Panc1 (cell line): ENCODE measurements around the gene PPARD. TPM values are rescaled to one million over a fixed set of nuclear protein-coding genes. Genes with fewer than 3 reads are reported as not detected.

ENCODE experiments used
- ATAC-seq: fragments of 200-7000 bp; cut with Tn5 transposase; 2 replicates; pipeline ENCODE4 v1.9.1; 2020; ENCODE audit warnings: mild to moderate bottlenecking, moderate library complexity
- BruUV-seq: library from RNA; stranded (reverse); fragments of 400-500 nt; replicated peaks from 2 replicates; lab custom pipeline; 2021; lab: Mats Ljungman, UMichigan
- CTCF ChIA-PET: fragments of 300-600 bp; sonication (Branson Sonifier 250); formaldehyde crosslinking; loops from one replicate; lab custom pipeline; 2022; ENCODE audit warnings: antibody characterized with exemption; lab: Charles Lee
- POLR2A ChIA-PET: fragments of 300-600 bp; sonication (Branson Sonifier 250); formaldehyde crosslinking; loops from one replicate; lab custom pipeline; 2022; ENCODE audit warnings: antibody characterized with exemption; lab: Charles Lee
- DNase-seq: peaks from one replicate; pipeline ENCODE4 v3.0.0-alpha.2; 2010; ENCODE audit warnings: low read depth, low spot score
- H3K27ac ChIP-seq: 2 replicates; pipeline ENCODE4 v1.5.1; 2011; ENCODE audit warnings: mild to moderate bottlenecking, low read length, inconsistent platforms
- H3K27me3 ChIP-seq: fragments of 200-500 bp; sonication (Bioruptor generic); 2 replicates; pipeline ENCODE4 v1.6.0; 2014; ENCODE audit warnings: low read length, inconsistent platforms; ENCODE audit not compliant: control insufficient read depth, insufficient read depth
- H3K36me3 ChIP-seq: fragments of 200-500 bp; sonication (Bioruptor generic); 2 replicates; pipeline ENCODE4 v1.5.1; 2014; ENCODE audit warnings: inconsistent platforms, mild to moderate bottlenecking, low read length, moderate library complexity; ENCODE audit not compliant: control insufficient read depth, insufficient read depth
- H3K4me1 ChIP-seq: 2 replicates; pipeline ENCODE4 v1.5.1; 2011; ENCODE audit warnings: inconsistent platforms, mild to moderate bottlenecking, low read length, moderate library complexity; ENCODE audit not compliant: control insufficient read depth, insufficient read depth
- H3K4me3 ChIP-seq, 2 experiments: 2 replicates each; pipeline ENCODE4 v1.5.1; 2011 to 2012; ENCODE audit warnings: low read depth in 2 of 2, low read length in 2 of 2, mild to moderate bottlenecking in 2 of 2, inconsistent platforms in 1 of 2, moderate library complexity in 1 of 2
- H3K9me3 ChIP-seq: fragments of 200-500 bp; sonication (Bioruptor generic); 2 replicates; pipeline ENCODE4 v1.5.1; 2014; ENCODE audit warnings: low read depth, mild to moderate bottlenecking, inconsistent platforms, low read length, moderate library complexity; ENCODE audit not compliant: control insufficient read depth, insufficient read depth
- POLR2AphosphoS5 ChIP-seq: IDR thresholded peaks from 2 replicates; pipeline ENCODE4 v1.6.1; 2012; ENCODE audit warnings: mild to moderate bottlenecking, low read depth, low read length, moderate library complexity
- REST ChIP-seq, 2 experiments: IDR thresholded peaks; 2 replicates each; pipeline ENCODE4 v1.6.1; 2011 to 2012; ENCODE audit warnings: low read depth in 2 of 2, control low read depth in 1 of 2, low read length in 1 of 2, mild to moderate bottlenecking in 1 of 2, moderate library complexity in 1 of 2; ENCODE audit not compliant: insufficient read depth in 1 of 2
- SIN3A ChIP-seq: IDR thresholded peaks from 2 replicates; pipeline ENCODE4 v1.6.1; 2012; ENCODE audit warnings: low read depth, mild to moderate bottlenecking, low read length, moderate library complexity, borderline replicate concordance; ENCODE audit not compliant: insufficient read depth
- TCF7L2 ChIP-seq: IDR thresholded peaks from 2 replicates; pipeline ENCODE4 v1.6.1; 2011; ENCODE audit warnings: mild to moderate bottlenecking, low read depth, low read length, inconsistent platforms
- in situ Hi-C: cut with HindIII; loops from 2 replicates; pipeline ENCODE4 v1.10.0; 2016; ENCODE audit warnings: low sequenced_read_pairs, low pct_unique_long_range_greater_than_20kb
- intact Hi-C: fragments of 100-400 bp; cut with micrococcal nuclease; formaldehyde crosslinking; loops from one replicate; pipeline ENCODE4 v1.10.0; 2022; ENCODE audit not compliant: unreplicated experiment
- total RNA-seq: library from RNA; stranded (reverse); gene quantifications from one replicate; pipeline ENCODE4 v1.2.1, GENCODE V29; 2021; ENCODE audit not compliant: unreplicated experiment
- TF ChIP-seq, protein P1 (sequence below): fragments of 450-650 bp; IDR thresholded peaks from 2 replicates; pipeline ENCODE4 v1.5.1; 2017; ENCODE audit warnings: mild to moderate bottlenecking

PPARD gene
- total RNA-seq, 1 experiment from 2014 or later: 14.4 TPM

DNA sequence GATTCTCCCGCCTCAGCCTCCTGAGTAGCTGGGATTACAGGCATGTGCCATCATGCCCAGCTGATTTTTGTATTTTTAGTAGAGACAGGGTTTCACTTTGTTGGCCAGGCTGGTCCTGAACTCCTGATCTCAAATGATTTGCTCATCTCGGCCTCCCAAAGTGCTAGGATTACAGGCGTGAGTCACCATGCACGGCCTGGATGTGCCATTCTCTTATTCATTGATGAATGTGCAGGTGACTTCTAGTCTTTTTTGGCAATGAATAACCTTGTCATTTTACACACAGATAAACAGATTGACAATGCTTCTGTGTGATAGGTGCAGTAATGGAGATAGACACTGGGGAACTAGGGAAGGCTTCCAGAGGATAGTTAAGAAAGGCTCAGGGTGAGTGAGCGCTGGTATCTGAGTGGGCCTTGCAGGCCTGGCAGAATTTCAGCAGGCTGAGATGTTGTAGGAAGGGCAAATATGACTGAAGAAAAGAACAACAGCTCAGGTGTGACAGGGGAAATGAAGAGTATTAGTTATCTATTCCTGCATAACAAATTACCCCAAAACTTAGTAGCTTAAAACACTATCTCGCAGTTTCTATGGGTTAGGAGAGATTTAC is 23.3 kb downstream of the PPARD start:
- no peak overlapping the region for H3K27ac ChIP-seq
- CTCF ChIA-PET: interaction anchor here (0.7 kb wide), 1 partner anchor 35 kb away, joined by 7 read pairs; no protein-coding TSS in a partner anchor

DNA sequence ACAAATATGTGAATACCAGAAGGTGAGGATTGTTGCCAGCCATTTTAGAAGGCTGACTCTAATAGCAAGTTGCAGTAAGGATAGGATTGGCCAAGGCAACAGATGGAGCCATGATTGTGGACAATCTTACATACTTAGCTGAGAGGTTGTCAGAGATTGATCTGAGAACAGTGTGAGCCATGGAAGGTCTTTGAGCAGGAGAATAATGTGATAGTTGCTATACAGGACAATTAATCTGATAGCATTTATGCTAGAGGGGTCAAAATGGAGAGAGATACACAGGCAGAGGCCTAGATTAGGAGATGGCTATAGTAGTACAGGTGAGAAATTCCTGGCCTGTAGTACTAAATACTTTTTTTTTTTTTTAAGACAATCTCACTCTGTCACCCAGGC is 23.8 kb downstream of the PPARD start:
- ChIA-PET CTCF (no interaction called here), POLR2A (no interaction called here)
- H3K36me3 ChIP-seq: no peaks in the 10 kb centered on the region
- no peaks in the 10 kb centered on the region for H3K9me3 ChIP-seq
- H3K27ac ChIP-seq: no peak overlapping the region
- H3K4me1 ChIP-seq: 0 out of 2 replicates have a peak, but pooled peaks cover 8% of the 10 kb centered on the region
- intact Hi-C loops (no loop called here), in situ Hi-C loops (no loop called here)
- H3K27me3 ChIP-seq: no peaks in the 10 kb centered on the region
- TF ChIP-seq, protein P1, sequence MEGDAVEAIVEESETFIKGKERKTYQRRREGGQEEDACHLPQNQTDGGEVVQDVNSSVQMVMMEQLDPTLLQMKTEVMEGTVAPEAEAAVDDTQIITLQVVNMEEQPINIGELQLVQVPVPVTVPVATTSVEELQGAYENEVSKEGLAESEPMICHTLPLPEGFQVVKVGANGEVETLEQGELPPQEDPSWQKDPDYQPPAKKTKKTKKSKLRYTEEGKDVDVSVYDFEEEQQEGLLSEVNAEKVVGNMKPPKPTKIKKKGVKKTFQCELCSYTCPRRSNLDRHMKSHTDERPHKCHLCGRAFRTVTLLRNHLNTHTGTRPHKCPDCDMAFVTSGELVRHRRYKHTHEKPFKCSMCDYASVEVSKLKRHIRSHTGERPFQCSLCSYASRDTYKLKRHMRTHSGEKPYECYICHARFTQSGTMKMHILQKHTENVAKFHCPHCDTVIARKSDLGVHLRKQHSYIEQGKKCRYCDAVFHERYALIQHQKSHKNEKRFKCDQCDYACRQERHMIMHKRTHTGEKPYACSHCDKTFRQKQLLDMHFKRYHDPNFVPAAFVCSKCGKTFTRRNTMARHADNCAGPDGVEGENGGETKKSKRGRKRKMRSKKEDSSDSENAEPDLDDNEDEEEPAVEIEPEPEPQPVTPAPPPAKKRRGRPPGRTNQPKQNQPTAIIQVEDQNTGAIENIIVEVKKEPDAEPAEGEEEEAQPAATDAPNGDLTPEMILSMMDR: no peak
- TF ChIP-seq REST (IDR thresholded peaks at IDR 0.05; ENCODE audit: insufficient read depth in 1 of 2, low read depth in 2 of 2, low read length in 1 of 2) (no peak), TCF7L2 (no peak), POLR2AphosphoS5 (no peak), SIN3A (no peak)
- H3K4me3 ChIP-seq: no peak overlapping the region
- no TSS peak for BruUV-seq
- ATAC-seq (no peak), DNase-seq (no peak)

More for the DNA sequence above, 23.3 kb downstream of the PPARD start:
- POLR2A ChIA-PET: no interaction called here
- in situ Hi-C loops: no loop called here
- intact Hi-C loops: no loop called here
- no peak overlapping the region for H3K4me3 ChIP-seq
- no peaks in the 10 kb centered on the region for H3K9me3 ChIP-seq
- no peaks in the 10 kb centered on the region for H3K27me3 ChIP-seq
- no peak for ATAC-seq
- no TSS peak for BruUV-seq
- H3K36me3 ChIP-seq: no peaks in the 10 kb centered on the region
- 0 out of 2 replicates have a peak, but pooled peaks cover 8% of the 10 kb centered on the region for H3K4me1 ChIP-seq
- no peak for TF ChIP-seq TCF7L2
- TF ChIP-seq, protein P1: no peak
- no peak for TF ChIP-seq REST (IDR thresholded peaks at IDR 0.05; ENCODE audit: insufficient read depth in 1 of 2, low read depth in 2 of 2, low read length in 1 of 2)
- TF ChIP-seq POLR2AphosphoS5: no peak
- TF ChIP-seq SIN3A: no peak
- no peak for DNase-seq
